ENCODE measurements around the gene SLC6A14. TPM values are rescaled to one million over a fixed set of nuclear protein-coding genes. Genes with fewer than 3 reads are reported as not detected.

Gene SLC6A14
- total and polyA plus RNA-seq, 2 experiments from 2014 or later = not detected

DNA sequence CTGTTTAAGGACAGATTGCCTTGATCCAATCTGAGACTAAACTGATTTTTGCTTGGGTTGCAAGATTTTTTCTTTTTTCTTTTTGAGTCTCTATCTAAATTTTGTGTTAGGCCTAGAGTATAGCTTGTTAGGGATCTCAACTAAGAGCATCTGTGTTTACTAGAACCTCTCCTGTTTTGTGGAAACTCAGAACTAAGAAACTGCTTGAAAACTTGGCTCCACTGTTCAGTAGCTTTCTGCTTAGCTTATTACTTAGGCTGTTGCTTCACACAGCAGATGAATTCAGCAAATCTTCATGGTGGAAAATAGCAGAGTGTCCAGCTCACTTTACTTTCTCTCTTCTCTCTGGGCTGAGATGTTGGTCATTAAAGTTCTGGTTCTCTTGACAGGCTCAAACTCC lies 36.7 kb upstream of the SLC6A14 start:
- H3K79me2 ChIP-seq (replicated peaks; ENCODE audit: insufficient read depth) = no peaks in the 10 kb centered on the region
- Mint-ChIP-seq H3K4me3 (no peak overlapping the region), H3K36me3 (ENCODE audit: low read depth) (no peaks in the 10 kb centered on the region), H3K27me3 (ENCODE audit: insufficient read depth, low read depth, poor library complexity) (no peaks in the 10 kb centered on the region), H3K4me1 (no peaks in the 10 kb centered on the region), H3K27ac (no peak overlapping the region), H3K9me3 (no peaks in the 10 kb centered on the region)
- no peak for DNase-seq (ENCODE audit: low spot score)
- H3K4me1 ChIP-seq (ENCODE audit: insufficient read depth) = no peaks in the 10 kb centered on the region
- H4K20me1 ChIP-seq (replicated peaks; ENCODE audit: insufficient read depth) = no peaks in the 10 kb centered on the region
- ATAC-seq = no peak
- TF ChIP-seq POLR2AphosphoS5 (IDR thresholded peaks at IDR 0.05; ENCODE audit: low read depth) (no peak), ZNF331 (CRISPR knock-in tag; IDR thresholded peaks at IDR 0.05; ENCODE audit: low read depth) (no peak), CREB1 (CRISPR knock-in tag; IDR thresholded peaks at IDR 0.05; ENCODE audit: low read depth) (no peak), EZH2 (IDR thresholded peaks at IDR 0.05; ENCODE audit: low read depth, unreplicated experiment) (no peak), EZH2phosphoT487 (IDR thresholded peaks at IDR 0.05; ENCODE audit: unreplicated experiment) (no peak), NANOG (IDR thresholded peaks at IDR 0.05; ENCODE audit: borderline replicate concordance) (no peak), STAT1 (IDR thresholded peaks at IDR 0.05; ENCODE audit: unreplicated experiment) (no peak), JUNB (IDR thresholded peaks at IDR 0.05; ENCODE audit: unreplicated experiment) (no peak), ZNF114 (CRISPR knock-in tag; IDR thresholded peaks at IDR 0.05) (no peak)
- TF ChIP-seq, protein P1, sequence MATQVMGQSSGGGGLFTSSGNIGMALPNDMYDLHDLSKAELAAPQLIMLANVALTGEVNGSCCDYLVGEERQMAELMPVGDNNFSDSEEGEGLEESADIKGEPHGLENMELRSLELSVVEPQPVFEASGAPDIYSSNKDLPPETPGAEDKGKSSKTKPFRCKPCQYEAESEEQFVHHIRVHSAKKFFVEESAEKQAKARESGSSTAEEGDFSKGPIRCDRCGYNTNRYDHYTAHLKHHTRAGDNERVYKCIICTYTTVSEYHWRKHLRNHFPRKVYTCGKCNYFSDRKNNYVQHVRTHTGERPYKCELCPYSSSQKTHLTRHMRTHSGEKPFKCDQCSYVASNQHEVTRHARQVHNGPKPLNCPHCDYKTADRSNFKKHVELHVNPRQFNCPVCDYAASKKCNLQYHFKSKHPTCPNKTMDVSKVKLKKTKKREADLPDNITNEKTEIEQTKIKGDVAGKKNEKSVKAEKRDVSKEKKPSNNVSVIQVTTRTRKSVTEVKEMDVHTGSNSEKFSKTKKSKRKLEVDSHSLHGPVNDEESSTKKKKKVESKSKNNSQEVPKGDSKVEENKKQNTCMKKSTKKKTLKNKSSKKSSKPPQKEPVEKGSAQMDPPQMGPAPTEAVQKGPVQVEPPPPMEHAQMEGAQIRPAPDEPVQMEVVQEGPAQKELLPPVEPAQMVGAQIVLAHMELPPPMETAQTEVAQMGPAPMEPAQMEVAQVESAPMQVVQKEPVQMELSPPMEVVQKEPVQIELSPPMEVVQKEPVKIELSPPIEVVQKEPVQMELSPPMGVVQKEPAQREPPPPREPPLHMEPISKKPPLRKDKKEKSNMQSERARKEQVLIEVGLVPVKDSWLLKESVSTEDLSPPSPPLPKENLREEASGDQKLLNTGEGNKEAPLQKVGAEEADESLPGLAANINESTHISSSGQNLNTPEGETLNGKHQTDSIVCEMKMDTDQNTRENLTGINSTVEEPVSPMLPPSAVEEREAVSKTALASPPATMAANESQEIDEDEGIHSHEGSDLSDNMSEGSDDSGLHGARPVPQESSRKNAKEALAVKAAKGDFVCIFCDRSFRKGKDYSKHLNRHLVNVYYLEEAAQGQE (IDR thresholded peaks at IDR 0.05; ENCODE audit: unreplicated experiment) = no peak
- TF ChIP-seq, protein P2, sequence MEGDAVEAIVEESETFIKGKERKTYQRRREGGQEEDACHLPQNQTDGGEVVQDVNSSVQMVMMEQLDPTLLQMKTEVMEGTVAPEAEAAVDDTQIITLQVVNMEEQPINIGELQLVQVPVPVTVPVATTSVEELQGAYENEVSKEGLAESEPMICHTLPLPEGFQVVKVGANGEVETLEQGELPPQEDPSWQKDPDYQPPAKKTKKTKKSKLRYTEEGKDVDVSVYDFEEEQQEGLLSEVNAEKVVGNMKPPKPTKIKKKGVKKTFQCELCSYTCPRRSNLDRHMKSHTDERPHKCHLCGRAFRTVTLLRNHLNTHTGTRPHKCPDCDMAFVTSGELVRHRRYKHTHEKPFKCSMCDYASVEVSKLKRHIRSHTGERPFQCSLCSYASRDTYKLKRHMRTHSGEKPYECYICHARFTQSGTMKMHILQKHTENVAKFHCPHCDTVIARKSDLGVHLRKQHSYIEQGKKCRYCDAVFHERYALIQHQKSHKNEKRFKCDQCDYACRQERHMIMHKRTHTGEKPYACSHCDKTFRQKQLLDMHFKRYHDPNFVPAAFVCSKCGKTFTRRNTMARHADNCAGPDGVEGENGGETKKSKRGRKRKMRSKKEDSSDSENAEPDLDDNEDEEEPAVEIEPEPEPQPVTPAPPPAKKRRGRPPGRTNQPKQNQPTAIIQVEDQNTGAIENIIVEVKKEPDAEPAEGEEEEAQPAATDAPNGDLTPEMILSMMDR (conservative IDR thresholded peaks at IDR 0.05; ENCODE audit: low read depth in 2 of 2) = no peak
- H3K36me3 ChIP-seq (ENCODE audit: insufficient read depth) = no peaks in the 10 kb centered on the region
- H3K27me3 ChIP-seq (ENCODE audit: insufficient read depth) = no peaks in the 10 kb centered on the region
- no peak overlapping the region for H3K27ac ChIP-seq (ENCODE audit: low read depth)
- no peak overlapping the region for H2AFZ ChIP-seq
- H3K4me3 ChIP-seq = no peak overlapping the region
- H3K4me2 ChIP-seq = no peak overlapping the region
- no peaks in the 10 kb centered on the region for H3F3A ChIP-seq (replicated peaks; ENCODE audit: low read depth)
- H3K9me2 ChIP-seq (ENCODE audit: insufficient read depth) = no peaks in the 10 kb centered on the region

DNA sequence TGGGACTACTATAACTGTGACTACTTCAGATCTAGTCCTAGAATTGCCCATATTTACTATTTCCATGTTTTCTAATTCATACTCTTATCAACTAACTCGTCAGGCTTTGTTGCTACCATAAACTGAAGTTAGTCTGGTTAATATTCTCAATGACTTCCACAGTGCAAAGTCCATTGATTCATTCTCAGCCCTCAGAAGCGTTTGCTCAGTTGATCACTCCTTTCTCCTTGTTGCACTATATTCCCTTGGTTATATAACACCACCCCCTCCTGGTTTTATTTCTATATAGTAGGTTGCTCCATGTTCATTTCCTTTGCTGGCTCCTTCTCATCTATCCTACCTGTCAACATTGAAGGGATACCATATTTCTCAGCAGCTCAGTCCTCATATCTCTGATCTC lies 27.2 kb upstream of the SLC6A14 start:
- Histone ChIP-seq H4K20me1 (replicated peaks; ENCODE audit: insufficient read depth) (no peaks in the 10 kb centered on the region), H3K27ac (ENCODE audit: low read depth) (no peak overlapping the region), H3K4me1 (ENCODE audit: insufficient read depth) (no peaks in the 10 kb centered on the region), H3K36me3 (ENCODE audit: insufficient read depth) (no peaks in the 10 kb centered on the region), H3K27me3 (ENCODE audit: insufficient read depth) (no peaks in the 10 kb centered on the region), H3K79me2 (replicated peaks; ENCODE audit: insufficient read depth) (no peaks in the 10 kb centered on the region), H3F3A (replicated peaks; ENCODE audit: low read depth) (no peaks in the 10 kb centered on the region), H3K9me2 (ENCODE audit: insufficient read depth) (no peaks in the 10 kb centered on the region), H3K4me2 (no peak overlapping the region), H3K4me3 (no peak overlapping the region), H2AFZ (no peak overlapping the region)
- DNase-seq (ENCODE audit: low spot score) (no peak), ATAC-seq (no peak)
- H3K27me3 Mint-ChIP-seq (ENCODE audit: insufficient read depth, low read depth, poor library complexity) = no peaks in the 10 kb centered on the region
- no peak overlapping the region for H3K4me3 Mint-ChIP-seq
- peaks cover 5% of the 10 kb centered on the region; the same call in 1 of the 3 replicates for H3K36me3 Mint-ChIP-seq (ENCODE audit: low read depth)
- no peak overlapping the region for H3K27ac Mint-ChIP-seq
- no peaks in the 10 kb centered on the region for H3K4me1 Mint-ChIP-seq
- peaks cover 19% of the 10 kb centered on the region; the same call in 2 of the 3 replicates for H3K9me3 Mint-ChIP-seq
- TF ChIP-seq CREB1 (CRISPR knock-in tag; IDR thresholded peaks at IDR 0.05; ENCODE audit: low read depth) = no peak
- TF ChIP-seq NANOG (IDR thresholded peaks at IDR 0.05; ENCODE audit: borderline replicate concordance) = no peak
- no peak for TF ChIP-seq ZNF114 (CRISPR knock-in tag; IDR thresholded peaks at IDR 0.05)
- TF ChIP-seq JUNB (IDR thresholded peaks at IDR 0.05; ENCODE audit: unreplicated experiment) = no peak
- TF ChIP-seq EZH2 (IDR thresholded peaks at IDR 0.05; ENCODE audit: low read depth, unreplicated experiment) = no peak
- TF ChIP-seq EZH2phosphoT487 (IDR thresholded peaks at IDR 0.05; ENCODE audit: unreplicated experiment) = no peak

All from GM23338 (cell line).